Activated CD8-positive, alpha-beta T cell treated with anti-CD3 and anti-CD28 coated beads, Interleukin-2, amount 10 ng/mL, durations not matched to agents 7 days and 5 days (primary cell): ENCODE data around the gene NBL1. TPM values are rescaled to one million over a fixed set of nuclear protein-coding genes. Genes with fewer than 3 reads are reported as not detected.
A peak's percentile ranks its signal among the peaks of the same experiment; 100 is the strongest.

Experiments used
- ATAC-seq: fragments of 150-1000 bp; cut with Tn5 transposase; one replicate; pipeline ENCODE4 v1.10.0; 2021; ENCODE audit warnings: moderate library complexity
- CTCF ChIA-PET: fragments of 350-600 bp; sonication (Branson Sonifier 250); formaldehyde crosslinking; loops from one replicate; lab custom pipeline; 2021; ENCODE audit warnings: antibody characterized with exemption; lab: Charles Lee
- POLR2A ChIA-PET: fragments of 350-600 bp; sonication (Branson Sonifier 250); formaldehyde crosslinking; loops from one replicate; lab custom pipeline; 2021; ENCODE audit warnings: antibody characterized with exemption; lab: Charles Lee
- DNase-seq: peaks from one replicate; pipeline ENCODE4 v3.0.0-alpha.2; 2020
- H3K27ac Mint-ChIP-seq: one replicate; pipeline ENCODE4 v1.8.0; 2021; ENCODE audit warnings: mild to moderate bottlenecking, mixed read lengths
- H3K27me3 Mint-ChIP-seq: one replicate; pipeline ENCODE4 v1.8.0; 2021; ENCODE audit warnings: low read depth, mixed read lengths
- H3K36me3 Mint-ChIP-seq: one replicate; pipeline ENCODE4 v1.8.0; 2021; ENCODE audit warnings: low read depth, mixed read lengths
- H3K4me1 Mint-ChIP-seq: one replicate; pipeline ENCODE4 v1.8.0; 2021; ENCODE audit warnings: low read depth, mixed read lengths
- H3K4me3 Mint-ChIP-seq: one replicate; pipeline ENCODE4 v1.8.0; 2021; ENCODE audit warnings: mild to moderate bottlenecking, mixed read lengths
- H3K9me3 Mint-ChIP-seq: one replicate; pipeline ENCODE4 v1.8.0; 2022; ENCODE audit warnings: mixed read lengths; ENCODE audit not compliant: insufficient read depth
- total RNA-seq, 2 experiments: library from RNA; stranded (reverse); gene quantifications; one replicate each; pipeline ENCODE4 v1.2.3, GENCODE V29; 2021

The NBL1 gene
- total RNA-seq, 2 experiments from 2014 or later, result 40.1 TPM

DNA sequence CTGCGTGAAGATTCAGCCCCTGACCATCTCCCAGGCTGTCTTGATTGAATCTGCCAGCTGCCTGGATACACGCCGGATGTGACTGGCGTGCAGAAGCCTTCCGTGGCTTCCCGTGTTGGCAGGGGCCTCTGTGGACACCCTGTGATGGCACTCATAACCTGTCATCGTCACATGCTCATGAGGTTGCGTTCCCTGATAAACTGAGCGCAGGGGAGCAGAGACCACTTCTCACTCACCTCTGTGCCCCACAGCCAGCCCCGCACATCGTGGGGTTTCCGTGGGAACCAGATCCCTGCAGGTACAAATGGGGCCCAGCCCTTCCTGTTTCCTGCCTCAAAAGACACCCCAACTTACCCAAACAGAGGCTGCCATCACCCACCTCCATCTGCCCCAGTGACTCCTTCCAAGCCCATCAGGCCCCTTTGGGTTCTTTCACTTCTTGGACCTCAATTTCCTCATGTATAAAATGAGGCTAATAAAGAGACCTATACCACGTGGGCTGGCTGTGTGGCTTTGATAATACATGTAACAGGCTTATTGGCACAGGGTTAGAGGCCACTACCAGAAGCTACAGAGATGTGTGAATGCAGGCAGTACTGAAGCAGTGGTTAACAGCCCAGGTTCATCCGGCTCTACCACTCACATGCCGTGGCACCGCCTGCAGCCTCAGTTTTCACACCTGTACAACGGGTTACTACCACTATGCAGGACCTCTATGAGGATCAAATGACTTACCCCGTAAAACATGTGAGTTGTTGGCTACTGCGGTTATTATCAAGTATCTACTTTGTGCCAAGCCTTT lies 44.1 kb downstream of the NBL1 start:
- DNase-seq (peak; percentile 47), ATAC-seq (peak; percentile 67)
- ChIA-PET CTCF (interaction anchor here (1.4 kb wide), 1 partner anchor 26 kb away, joined by 4 read pairs; no protein-coding TSS in a partner anchor), POLR2A (no interaction called here)
- Mint-ChIP-seq H3K36me3 (peaks cover 46% of the 10 kb centered on the region), H3K4me1 (peaks cover 23% of the 10 kb centered on the region), H3K27me3 (no peaks in the 10 kb centered on the region), H3K27ac (peak overlapping the region; percentile 84), H3K9me3 (peaks cover 5% of the 10 kb centered on the region), H3K4me3 (peak overlapping the region; percentile 28)

DNA sequence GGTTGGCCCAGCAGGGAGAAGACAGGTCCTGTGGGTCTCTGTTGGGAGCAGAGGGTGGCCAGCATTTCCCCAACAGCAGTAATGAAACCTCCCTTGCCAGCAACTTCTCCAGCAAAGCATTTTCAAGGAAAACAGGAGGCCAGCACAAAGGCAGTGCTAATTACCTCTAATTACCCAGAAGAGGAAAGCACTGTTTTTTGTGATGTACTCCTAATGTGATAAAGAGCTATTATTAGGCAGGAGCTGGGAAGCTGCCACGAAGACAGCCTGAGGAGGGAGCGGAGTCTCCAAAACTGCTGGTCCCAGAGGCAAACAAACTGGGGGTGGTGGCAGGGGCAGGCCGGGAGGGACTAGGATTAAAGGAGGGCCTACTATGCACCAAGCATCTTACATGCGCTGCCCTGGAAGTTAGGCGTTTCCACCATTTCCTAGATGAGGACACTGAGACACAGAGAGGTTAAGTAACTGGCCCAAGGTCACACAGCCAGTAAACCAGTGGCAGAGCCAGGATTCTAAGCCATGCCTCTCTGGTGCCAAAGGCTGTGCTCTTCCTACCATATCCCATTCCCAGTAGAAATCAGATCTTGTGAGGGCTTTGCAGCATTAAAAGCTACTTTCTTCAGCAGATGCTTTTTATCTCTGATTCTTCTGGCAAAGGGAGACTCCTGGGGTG lies 45.1 kb downstream of the NBL1 start:
- no peak overlapping the region for H3K4me3 Mint-ChIP-seq
- peaks cover 23% of the 10 kb centered on the region for H3K4me1 Mint-ChIP-seq
- no peak for DNase-seq
- peaks cover 46% of the 10 kb centered on the region for H3K36me3 Mint-ChIP-seq
- no peak for ATAC-seq
- ChIA-PET POLR2A (no interaction called here), CTCF (interaction anchor here (1.5 kb wide), 1 partner anchor 15 kb away, joined by 6 read pairs; no protein-coding TSS in a partner anchor)
- peaks cover 5% of the 10 kb centered on the region for H3K9me3 Mint-ChIP-seq
- no peaks in the 10 kb centered on the region for H3K27me3 Mint-ChIP-seq
- peak overlapping the region; percentile 84 for H3K27ac Mint-ChIP-seq

DNA sequence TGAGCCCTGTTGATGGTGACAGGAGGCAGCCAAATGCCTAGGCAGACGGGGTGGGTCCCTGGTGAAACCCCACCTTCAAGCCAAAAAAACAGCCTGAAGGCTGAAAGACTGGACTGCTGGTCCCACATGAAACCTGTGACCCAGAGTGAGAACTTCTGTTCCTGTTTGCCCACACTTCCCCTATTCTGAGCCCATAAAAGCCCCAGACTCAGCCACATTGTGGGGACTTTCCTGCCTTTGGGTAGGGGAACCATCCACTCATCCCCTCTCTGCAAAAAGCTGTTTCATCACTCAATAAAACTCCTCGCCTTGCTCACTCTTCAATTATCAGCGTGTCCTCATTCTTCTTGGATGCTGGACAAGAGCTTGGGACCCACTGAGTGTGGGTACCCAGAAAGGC lies 45.7 kb downstream of the NBL1 start:
- ChIA-PET POLR2A (no interaction called here), CTCF (interaction anchor here (1.5 kb wide), 1 partner anchor 14 kb away, joined by 6 read pairs; no protein-coding TSS in a partner anchor)
- ATAC-seq (no peak), DNase-seq (no peak)
- Mint-ChIP-seq H3K27me3 (no peaks in the 10 kb centered on the region), H3K9me3 (peaks cover 5% of the 10 kb centered on the region), H3K4me3 (no peak overlapping the region), H3K27ac (no peak overlapping the region), H3K36me3 (peaks cover 46% of the 10 kb centered on the region), H3K4me1 (peaks cover 23% of the 10 kb centered on the region)

DNA sequence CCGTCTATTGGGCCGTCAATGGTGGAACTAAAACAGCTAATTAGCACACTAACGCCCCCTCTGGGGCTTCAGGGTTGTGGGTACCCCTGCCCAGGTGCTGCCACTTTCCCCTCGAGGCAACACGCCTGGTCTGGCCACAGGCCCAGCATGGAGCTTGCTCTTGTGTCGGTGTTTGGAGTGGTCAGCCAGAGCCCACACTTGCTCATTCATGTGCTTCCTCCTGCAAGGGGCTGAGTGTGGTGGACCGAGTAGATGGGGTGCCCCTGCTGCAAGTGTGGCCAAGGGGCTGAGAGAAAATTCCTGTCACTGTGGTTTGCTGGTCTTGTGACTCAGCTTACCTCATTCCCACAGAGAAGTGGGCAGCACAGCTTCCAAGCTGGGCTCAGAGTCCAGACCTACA lies 46.2 kb downstream of the NBL1 start:
- CTCF ChIA-PET, result interaction anchor here (1.5 kb wide), 1 partner anchor 14 kb away, joined by 6 read pairs; no protein-coding TSS in a partner anchor
- DNase-seq, result no peak
- POLR2A ChIA-PET, result interaction anchor here (0.6 kb wide), 1 partner anchor 442 kb away, joined by 4 read pairs; no protein-coding TSS in a partner anchor
- peaks cover 23% of the 10 kb centered on the region for H3K4me1 Mint-ChIP-seq
- no peak for ATAC-seq
- H3K36me3 Mint-ChIP-seq, result peaks cover 46% of the 10 kb centered on the region
- no peak overlapping the region for H3K4me3 Mint-ChIP-seq
- no peaks in the 10 kb centered on the region for H3K27me3 Mint-ChIP-seq
- H3K9me3 Mint-ChIP-seq, result peaks cover 5% of the 10 kb centered on the region
- no peak overlapping the region for H3K27ac Mint-ChIP-seq

DNA sequence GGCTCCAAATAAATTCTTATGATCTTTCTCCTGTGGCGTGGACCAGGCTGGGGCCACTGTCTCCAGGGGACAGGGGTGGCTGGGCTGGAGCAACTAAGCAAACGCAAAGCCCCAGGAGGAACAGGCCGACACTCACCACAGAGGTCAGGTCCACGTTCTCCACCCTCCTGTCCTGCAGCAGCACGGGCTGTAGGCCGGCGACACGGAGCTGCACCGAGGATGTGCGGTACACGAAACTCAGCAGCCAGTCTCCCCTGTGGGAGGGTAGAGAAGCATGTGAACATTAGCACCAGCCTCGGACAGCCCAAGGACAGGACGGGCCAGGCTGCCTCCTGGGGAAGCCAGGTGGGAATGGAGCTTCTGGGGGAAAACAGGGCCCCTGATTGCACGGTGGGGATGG lies 50.2 kb downstream of the NBL1 start:
- Mint-ChIP-seq H3K27me3 (no peaks in the 10 kb centered on the region), H3K36me3 (peaks cover 32% of the 10 kb centered on the region), H3K4me1 (peaks cover 4% of the 10 kb centered on the region), H3K27ac (no peak overlapping the region), H3K9me3 (peaks cover 5% of the 10 kb centered on the region), H3K4me3 (no peak overlapping the region)
- ChIA-PET POLR2A (no interaction called here), CTCF (interaction anchor here (0.8 to 2.6 kb wide), 3 partner anchors 10 to 457 kb away, joined by 3 to 8 read pairs (median 3); no protein-coding TSS in a partner anchor)
- ATAC-seq (no peak), DNase-seq (no peak)

DNA sequence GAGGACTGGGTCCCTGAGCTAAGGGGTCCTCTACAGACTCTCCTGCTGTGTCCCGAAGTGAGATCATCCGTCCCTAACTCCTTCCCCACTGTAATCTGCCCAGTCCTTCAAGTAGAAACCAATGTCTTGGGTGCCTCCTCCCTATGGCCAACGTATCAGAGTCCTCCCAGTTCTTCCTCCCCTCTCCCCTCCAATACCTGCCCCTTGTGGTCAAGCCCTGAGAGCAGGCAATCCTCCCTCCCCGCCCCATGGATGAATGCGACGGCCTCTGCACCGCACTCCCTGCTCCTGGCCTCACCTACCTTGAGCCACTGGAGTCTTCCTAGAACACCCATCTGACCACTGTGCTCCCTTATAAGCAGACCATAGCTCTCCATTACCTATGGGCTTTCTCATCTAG lies 51.7 kb downstream of the NBL1 start:
- Mint-ChIP-seq H3K36me3 (peaks cover 21% of the 10 kb centered on the region), H3K9me3 (no peaks in the 10 kb centered on the region), H3K27ac (no peak overlapping the region), H3K27me3 (no peaks in the 10 kb centered on the region), H3K4me3 (no peak overlapping the region), H3K4me1 (peaks cover 2% of the 10 kb centered on the region)
- no peak for DNase-seq
- POLR2A ChIA-PET, result no interaction called here
- CTCF ChIA-PET, result interaction anchor here (2.6 kb wide), 1 partner anchor 8 kb away, joined by 8 read pairs; no protein-coding TSS in a partner anchor
- no peak for ATAC-seq

DNA sequence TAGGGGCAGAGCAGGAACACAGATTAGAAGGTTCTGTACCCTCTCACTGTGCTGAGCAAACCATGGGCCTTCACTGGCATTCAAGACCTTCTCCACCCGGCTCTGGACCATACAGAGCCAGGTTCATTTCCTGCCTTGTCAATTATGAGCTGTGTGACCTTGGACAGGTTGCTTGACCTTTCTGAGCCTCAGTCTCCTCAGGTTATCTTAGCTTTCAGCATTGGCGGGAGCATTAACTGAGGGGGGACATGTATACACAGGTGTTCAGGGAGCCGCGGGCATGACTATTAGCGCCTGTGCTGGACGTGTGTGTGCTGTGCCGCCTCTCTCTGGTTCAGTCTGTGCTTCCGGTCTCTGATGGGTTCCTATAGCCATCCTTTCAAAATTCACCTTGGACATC lies 52.7 kb downstream of the NBL1 start:
- H3K27ac Mint-ChIP-seq, result no peak overlapping the region
- CTCF ChIA-PET, result no interaction called here
- H3K27me3 Mint-ChIP-seq, result no peaks in the 10 kb centered on the region
- peaks cover 11% of the 10 kb centered on the region for H3K36me3 Mint-ChIP-seq
- peaks cover 2% of the 10 kb centered on the region for H3K4me1 Mint-ChIP-seq
- no peak overlapping the region for H3K4me3 Mint-ChIP-seq
- ATAC-seq (no peak), DNase-seq (no peak)
- POLR2A ChIA-PET, result no interaction called here
- H3K9me3 Mint-ChIP-seq, result no peaks in the 10 kb centered on the region

DNA sequence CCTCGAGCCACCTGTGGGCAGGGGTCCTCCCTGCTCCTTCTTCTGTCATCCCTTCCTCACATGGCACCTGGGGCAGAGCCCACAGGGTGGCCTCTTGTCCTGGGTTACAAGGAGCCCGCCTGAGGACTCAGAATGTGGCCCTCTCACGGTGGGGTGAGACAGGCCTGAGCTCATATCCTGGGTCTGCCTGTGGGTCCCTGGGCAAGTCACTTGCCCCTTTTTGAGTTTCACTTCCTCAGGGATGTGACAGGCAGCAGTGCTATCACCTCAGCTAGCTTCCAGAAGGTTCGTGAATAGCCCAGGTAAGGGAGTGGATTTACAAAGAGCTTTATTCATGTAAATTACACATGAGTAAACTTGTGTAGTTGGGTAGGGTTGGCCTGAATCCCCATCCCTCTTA lies 54.1 kb downstream of the NBL1 start:
- DNase-seq (no peak), ATAC-seq (no peak)
- POLR2A ChIA-PET, result no interaction called here
- Mint-ChIP-seq H3K4me1 (peaks cover 2% of the 10 kb centered on the region), H3K27ac (no peak overlapping the region), H3K4me3 (no peak overlapping the region), H3K9me3 (no peaks in the 10 kb centered on the region), H3K36me3 (peaks cover 7% of the 10 kb centered on the region), H3K27me3 (no peaks in the 10 kb centered on the region)
- CTCF ChIA-PET, result no interaction called here

DNA sequence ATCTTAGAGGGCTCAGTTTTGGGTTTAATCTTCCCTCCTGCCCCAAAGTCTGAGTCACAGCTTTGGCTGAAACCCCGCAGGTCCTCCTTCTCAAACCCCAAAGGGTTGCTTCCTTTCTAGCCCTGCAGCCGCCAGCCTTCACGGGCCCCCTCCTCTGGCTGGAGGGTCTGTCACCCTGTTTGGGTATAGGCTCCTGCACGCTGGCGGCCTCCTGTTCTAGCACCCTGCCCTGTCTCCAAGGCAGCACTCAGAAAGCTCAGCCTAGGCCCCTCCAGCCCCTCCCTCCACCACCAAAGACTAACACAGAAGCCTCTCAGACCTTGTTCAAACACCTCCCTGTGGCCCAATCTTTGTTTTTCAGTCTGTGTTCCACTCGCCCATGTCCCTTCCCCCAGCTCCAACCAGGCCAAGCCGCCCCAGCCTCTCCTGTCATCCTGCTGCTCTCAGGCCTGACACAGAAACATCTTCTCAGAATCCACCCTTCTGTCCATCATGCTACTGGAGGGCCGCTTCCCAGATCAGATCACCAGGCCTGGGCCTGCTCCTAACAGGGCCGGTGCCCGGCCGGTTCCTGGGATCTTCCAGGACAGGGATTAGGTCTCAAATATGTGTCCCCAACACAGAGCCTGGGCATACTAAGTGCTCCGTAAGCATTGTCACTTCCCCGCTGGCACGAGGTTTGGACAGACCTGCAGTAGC lies 56.1 kb downstream of the NBL1 start:
- peaks cover 13% of the 10 kb centered on the region for H3K4me1 Mint-ChIP-seq
- no peak for ATAC-seq
- no peaks in the 10 kb centered on the region for H3K27me3 Mint-ChIP-seq
- no peak overlapping the region for H3K4me3 Mint-ChIP-seq
- no peaks in the 10 kb centered on the region for H3K9me3 Mint-ChIP-seq
- no peak for DNase-seq
- peaks cover 7% of the 10 kb centered on the region for H3K36me3 Mint-ChIP-seq
- ChIA-PET CTCF (no interaction called here), POLR2A (no interaction called here)
- H3K27ac Mint-ChIP-seq, result no peak overlapping the region

DNA sequence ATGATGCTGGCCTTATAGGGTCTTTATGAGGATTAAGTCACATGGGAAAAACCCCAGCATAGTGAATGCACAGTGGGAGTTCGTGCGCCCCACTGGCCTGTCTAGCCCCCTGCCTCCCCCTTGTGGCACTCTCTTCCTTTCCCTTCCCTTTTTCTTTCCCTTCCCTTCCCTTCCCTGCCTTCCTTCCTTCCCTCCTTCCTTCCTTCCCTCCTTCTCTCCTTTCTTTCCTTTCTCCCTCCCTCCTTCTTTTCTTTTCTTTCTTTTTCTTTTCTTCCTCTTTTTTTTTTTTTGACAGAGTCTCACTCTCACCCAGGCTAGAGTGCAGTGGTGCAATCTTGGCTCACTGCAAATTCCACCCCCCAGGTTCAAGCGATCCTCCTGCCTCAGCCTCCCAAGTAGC lies 59.2 kb downstream of the NBL1 start:
- no peak for ATAC-seq
- Mint-ChIP-seq H3K4me3 (no peak overlapping the region), H3K27ac (no peak overlapping the region), H3K4me1 (peaks cover 12% of the 10 kb centered on the region), H3K36me3 (peaks cover 3% of the 10 kb centered on the region), H3K27me3 (no peaks in the 10 kb centered on the region), H3K9me3 (no peaks in the 10 kb centered on the region)
- POLR2A ChIA-PET, result no interaction called here
- CTCF ChIA-PET, result interaction anchor here (0.8 to 6.3 kb wide), 8 partner anchors 9 to 71 kb away, joined by 3 to 103 read pairs (median 6); no protein-coding TSS in a partner anchor
- no peak for DNase-seq

DNA sequence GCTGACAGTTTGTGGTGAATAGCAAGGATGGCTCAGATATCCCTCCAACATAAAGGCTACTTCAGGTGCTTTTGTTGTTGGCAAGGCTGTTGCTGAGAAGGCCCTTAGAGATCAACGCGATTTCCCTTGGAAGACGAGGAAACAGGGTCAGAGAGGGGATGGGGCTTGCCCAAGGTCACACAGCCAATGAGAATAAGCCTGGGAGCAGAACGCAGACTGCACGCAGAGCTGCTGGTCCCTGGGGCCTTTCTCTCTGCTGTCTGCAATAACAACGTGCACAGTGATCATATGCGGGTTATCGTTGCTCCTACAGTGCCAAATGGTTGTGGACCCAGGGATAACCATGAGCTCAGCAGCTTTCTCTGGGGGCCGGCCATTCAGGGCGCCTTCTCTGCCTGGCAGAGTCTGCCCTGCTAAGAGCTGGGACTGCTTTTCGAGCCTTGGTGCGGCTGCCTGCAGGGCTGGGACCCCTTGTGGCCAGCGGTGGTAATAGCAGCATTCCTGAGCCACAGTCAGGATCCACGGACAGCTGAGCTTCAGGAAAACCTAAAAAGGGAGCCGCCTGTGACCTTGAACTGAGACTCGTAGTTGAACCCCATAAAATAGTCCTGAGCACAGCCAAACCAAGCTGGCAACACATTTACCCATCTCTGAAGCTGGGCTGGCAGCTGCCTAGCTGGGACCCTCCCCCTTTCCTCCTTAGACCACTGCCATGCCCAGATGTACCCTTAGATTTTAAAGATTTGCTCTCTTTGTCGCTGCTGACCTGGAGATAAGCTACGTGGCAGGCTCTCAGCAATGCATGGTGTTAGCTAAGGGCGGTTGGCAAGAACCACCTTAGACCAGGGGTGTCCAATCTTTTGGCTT lies 60.4 kb downstream of the NBL1 start:
- DNase-seq (peak; percentile 53), ATAC-seq (peak; percentile 58)
- H3K27ac Mint-ChIP-seq, result no peak overlapping the region
- peaks cover 4% of the 10 kb centered on the region for H3K36me3 Mint-ChIP-seq
- ChIA-PET CTCF (interaction anchor here (0.7 to 6.3 kb wide), 19 partner anchors 9 to 179 kb away, joined by 3 to 103 read pairs (median 5); no protein-coding TSS in a partner anchor), POLR2A (interaction anchor here (0.7 kb wide), 1 partner anchor 12 kb away, joined by 3 read pairs; no protein-coding TSS in a partner anchor)
- no peaks in the 10 kb centered on the region for H3K27me3 Mint-ChIP-seq
- no peak overlapping the region for H3K4me3 Mint-ChIP-seq
- H3K4me1 Mint-ChIP-seq, result peaks cover 12% of the 10 kb centered on the region
- no peaks in the 10 kb centered on the region for H3K9me3 Mint-ChIP-seq
